ENCODE measurements around the gene EPB41L4B.
"Not testable (repeated sequence)": the region's sequence is repeated elsewhere in the genome, so short reads cannot be mapped to it uniquely, and the experiment has no call there.

The EPB41L4B gene

GRCh38 chr9:109129470-109130197, 191.2 kb downstream of the EPB41L4B start:
- Histone ChIP-seq H2AFZ (ENCODE audit: low read length) (no peak overlapping the region), H3K79me2 (ENCODE audit: insufficient read depth, low read length) (no peaks in the 10 kb centered on the region), H3K9ac (ENCODE audit: low read depth, low read length, poor library complexity, severe bottlenecking) (no peak overlapping the region), H3K9me2 (replicated peaks; ENCODE audit: low read depth, low read length) (no peaks in the 10 kb centered on the region), H3F3A (ENCODE audit: low read depth) (no peaks in the 10 kb centered on the region), H3K4me1 (ENCODE audit: insufficient read depth, low read length, poor library complexity, severe bottlenecking) (no peaks in the 10 kb centered on the region), H3K9me3 (ENCODE audit: insufficient read depth, low read depth, low read length) (no peaks in the 10 kb centered on the region), H3K27me3 (ENCODE audit: insufficient read depth, low read length, poor library complexity, severe bottlenecking) (no peaks in the 10 kb centered on the region), H3K36me3 (ENCODE audit: insufficient read depth, low read length) (no peaks in the 10 kb centered on the region), H3K4me2 (ENCODE audit: low read depth, low read length, poor library complexity, severe bottlenecking) (no peak overlapping the region), H3K4me3 (ENCODE audit: low read length, poor library complexity, severe bottlenecking) (no peak overlapping the region), H4K20me1 (ENCODE audit: insufficient read depth, low read length, poor library complexity, severe bottlenecking) (no peaks in the 10 kb centered on the region)
- TF ChIP-seq EZH2phosphoT487 (IDR thresholded peaks at IDR 0.05; ENCODE audit: borderline replicate concordance) (no peak), CTCF (conservative IDR thresholded peaks at IDR 0.05; ENCODE audit: low read length) (no peak)

GRCh38 chr9:109126671-109127070, 194.2 kb downstream of the EPB41L4B start:
- H4K20me1 ChIP-seq (ENCODE audit: insufficient read depth, low read length, poor library complexity, severe bottlenecking); H3K36me3 ChIP-seq (ENCODE audit: insufficient read depth, low read length); H3K9me3 ChIP-seq (ENCODE audit: insufficient read depth, low read depth, low read length); H3K4me1 ChIP-seq (ENCODE audit: insufficient read depth, low read length, poor library complexity, severe bottlenecking); H3F3A ChIP-seq (ENCODE audit: low read depth); H3K9me2 ChIP-seq (replicated peaks; ENCODE audit: low read depth, low read length); H2AFZ ChIP-seq (ENCODE audit: low read length); H3K9ac ChIP-seq (ENCODE audit: low read depth, low read length, poor library complexity, severe bottlenecking); H3K27me3 ChIP-seq (ENCODE audit: insufficient read depth, low read length, poor library complexity, severe bottlenecking); H3K79me2 ChIP-seq (ENCODE audit: insufficient read depth, low read length); H3K4me3 ChIP-seq (ENCODE audit: low read length, poor library complexity, severe bottlenecking); H3K4me2 ChIP-seq (ENCODE audit: low read depth, low read length, poor library complexity, severe bottlenecking): not testable (repeated sequence)

DNA sequence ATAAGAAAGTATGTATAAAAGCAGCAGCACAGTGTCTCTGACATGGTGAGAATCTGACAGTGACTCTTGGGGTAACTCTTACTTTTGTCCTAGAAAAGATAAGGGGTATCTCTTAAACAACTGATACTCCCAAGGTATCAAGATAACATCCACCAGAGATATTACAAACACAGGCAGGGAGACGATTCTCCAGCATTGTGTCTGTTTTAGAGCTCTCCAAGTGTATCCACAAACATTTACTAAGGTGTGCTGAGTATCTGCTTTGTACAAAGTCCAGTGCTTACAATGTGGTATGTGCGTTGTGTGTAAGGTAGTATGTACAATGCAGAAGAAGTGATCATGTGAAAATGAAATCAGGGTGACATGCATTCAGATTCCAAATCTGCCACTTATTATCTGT, 196.7 kb downstream of the EPB41L4B start:
- Histone ChIP-seq H3K9me3 (ENCODE audit: insufficient read depth, low read depth, low read length) (no peaks in the 10 kb centered on the region), H3K4me2 (ENCODE audit: low read depth, low read length, poor library complexity, severe bottlenecking) (no peak overlapping the region), H3F3A (ENCODE audit: low read depth) (no peaks in the 10 kb centered on the region), H2AFZ (ENCODE audit: low read length) (0 out of 2 replicates have a peak overlapping the region, but pooled peaks have one; percentile 7), H3K4me3 (ENCODE audit: low read length, poor library complexity, severe bottlenecking) (no peak overlapping the region), H3K9me2 (replicated peaks; ENCODE audit: low read depth, low read length) (no peaks in the 10 kb centered on the region), H3K4me1 (ENCODE audit: insufficient read depth, low read length, poor library complexity, severe bottlenecking) (peaks cover 7% of the 10 kb centered on the region), H3K36me3 (ENCODE audit: insufficient read depth, low read length) (no peaks in the 10 kb centered on the region), H3K9ac (ENCODE audit: low read depth, low read length, poor library complexity, severe bottlenecking) (no peak overlapping the region), H3K79me2 (ENCODE audit: insufficient read depth, low read length) (peaks cover 6% of the 10 kb centered on the region), H3K27me3 (ENCODE audit: insufficient read depth, low read length, poor library complexity, severe bottlenecking) (no peaks in the 10 kb centered on the region), H4K20me1 (ENCODE audit: insufficient read depth, low read length, poor library complexity, severe bottlenecking) (peaks cover 4% of the 10 kb centered on the region)
- no peak for TF ChIP-seq CTCF (conservative IDR thresholded peaks at IDR 0.05; ENCODE audit: low read length)
- no peak for TF ChIP-seq EZH2phosphoT487 (IDR thresholded peaks at IDR 0.05; ENCODE audit: borderline replicate concordance)
